ENCODE data around the gene FARP1. TPM values are rescaled to one million over a fixed set of nuclear protein-coding genes. Genes with fewer than 3 reads are reported as not detected.

FARP1 gene
- total and polyA plus RNA-seq, 2 of the 8 experiments (the other 6 are each of a cell fraction or from before 2014, with no cell fraction given), result 24.7 to 104 TPM

- no peak for TF ChIP-seq SAP30 (IDR thresholded peaks at IDR 0.05; ENCODE audit: insufficient read depth, insufficient replicate concordance, low read length)
- TF ChIP-seq CTCF (IDR thresholded peaks at IDR 0.05; ENCODE audit: control extremely low read depth in 1 of 3, insufficient read depth in 1 of 3, low read depth in 1 of 3, low read length in 3 of 3), result no peak
- no peak for TF ChIP-seq BCL11A (IDR thresholded peaks at IDR 0.05; ENCODE audit: low read depth in 2 of 2, low read length in 2 of 2)
- no peak for TF ChIP-seq BACH1 (IDR thresholded peaks at IDR 0.05; ENCODE audit: low read length)
- TF ChIP-seq ATF2 (IDR thresholded peaks at IDR 0.05; ENCODE audit: low read length), result no peak
- no peak for TF ChIP-seq SIX5 (IDR thresholded peaks at IDR 0.05; ENCODE audit: low read depth, low read length)
These were observed 39.7 kb downstream of the FARP1 start (continued) for GRCh38 chr13:98182589-98182988.

All from H1 (cell line).